Prostate gland (tissue), 2 donors: ENCODE data around the gene ZNF766. TPM values are rescaled to one million over a fixed set of nuclear protein-coding genes. Genes with fewer than 3 reads are reported as not detected.
"Not testable (repeated sequence)": the region's sequence is repeated elsewhere in the genome, so short reads cannot be mapped to it uniquely, and the experiment has no call there.

ENCODE experiments used
- DNase-seq: peaks from one replicate; pipeline ENCODE4 v3.0.0-alpha.2; 2019; ENCODE audit warnings: low spot score
- H3K27ac ChIP-seq, 2 donors: fragments of 200-600 bp; sonication (generic); 2 replicates each; pipeline ENCODE4 v1.5.1; 2017 to 2019
- H3K27me3 ChIP-seq: fragments of 200-600 bp; sonication (generic); replicated peaks from 2 replicates; pipeline ENCODE4 v1.5.1; 2019; ENCODE audit not compliant: insufficient read depth
- H3K36me3 ChIP-seq, 2 donors: fragments of 200-600 bp; sonication (generic); 1 replicate in 1 of 2; 2 replicates in 1 of 2; pipeline versions ENCODE4 v1.5.1 to v1.8.1; 2017 to 2019
- H3K4me1 ChIP-seq: fragments of 200-600 bp; sonication (generic); replicated peaks from 2 replicates; pipeline ENCODE4 v1.5.1; 2019
- H3K4me3 ChIP-seq, 2 donors: fragments of 200-600 bp; sonication (generic); 2 replicates each; pipeline ENCODE4 v1.5.1; 2017 to 2019
- H3K9me3 ChIP-seq: fragments of 200-600 bp; sonication (generic); 2 replicates; pipeline ENCODE4 v1.5.1; 2017
- POLR2A ChIP-seq: fragments of 450-650 bp; IDR thresholded peaks from one replicate; pipeline ENCODE4 v1.6.1; 2016; ENCODE audit warnings: antibody characterized with exemption, mild to moderate bottlenecking
- POLR2AphosphoS5 ChIP-seq: sonication (generic); formaldehyde crosslinking; IDR thresholded peaks from one replicate; pipeline ENCODE4 v1.6.1; 2017; ENCODE audit warnings: antibody characterized with exemption
- WGBS: methylation state at CpG from one replicate; pipeline ENCODE4 v1.1.5; 2018; 5-methylcytosine and 5-hydroxymethylcytosine counted together
- intact Hi-C: fragments of 100-400 bp; cut with DNase I; formaldehyde crosslinking; loops from one replicate; pipeline ENCODE4 v1.14.2; 2022
- total RNA-seq, 2 donors: library from RNA; depleted of rRNA; stranded (reverse); fragments of >200 nt; gene quantifications; one replicate each; pipeline ENCODE4 v1.1.0, GENCODE V29; 2016
- TF ChIP-seq, protein P1 (sequence below), 4 experiments: fragments of 200-600 bp in 2 of 4; fragments of 450-650 bp in 2 of 4; sonication (generic) in 2 of 4; IDR thresholded peaks; 1 replicate in 3 of 4; 2 replicates in 1 of 4; pipeline ENCODE4 v1.5.1; 2016 to 2019; ENCODE audit warnings: antibody characterized with exemption in 4 of 4, mild to moderate bottlenecking in 2 of 4, moderate library complexity in 2 of 4

Gene ZNF766
- total RNA-seq, 2 donors from 2014 or later: 12.9 to 13.0 TPM

DNA sequence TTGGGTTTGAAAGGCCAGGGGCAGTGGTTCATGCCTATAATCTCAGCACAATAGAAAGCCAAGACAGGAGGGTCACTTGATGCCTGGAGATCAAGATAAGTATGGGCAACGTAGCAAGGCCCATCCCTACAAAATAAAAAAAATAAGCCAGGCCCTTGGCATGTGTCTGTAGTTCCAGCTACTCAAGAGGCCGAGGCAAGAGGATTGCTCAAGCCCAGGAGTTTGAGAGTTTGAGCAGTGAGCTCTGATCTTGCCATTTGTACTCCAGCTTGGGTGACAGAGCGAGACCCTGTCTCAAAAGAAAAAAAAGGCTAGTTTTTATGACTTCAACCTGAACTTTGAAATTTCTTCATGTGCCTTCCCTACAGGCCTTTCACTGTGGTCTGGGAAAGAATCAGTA, 22.4 kb downstream of the ZNF766 start:
- Histone ChIP-seq H3K4me3 (no peak overlapping the region), H3K27me3 (no peaks in the 10 kb centered on the region), H3K9me3 (no peaks in the 10 kb centered on the region), H3K4me1 (no peaks in the 10 kb centered on the region), H3K27ac (no peak overlapping the region), H3K36me3 (peaks cover 0 to 9% of the 10 kb centered on the region in 2 donors)
- 89% methylated on average over 3 of the region's 3 CpGs for WGBS
- TF ChIP-seq POLR2A: no peak
- TF ChIP-seq, protein P1, sequence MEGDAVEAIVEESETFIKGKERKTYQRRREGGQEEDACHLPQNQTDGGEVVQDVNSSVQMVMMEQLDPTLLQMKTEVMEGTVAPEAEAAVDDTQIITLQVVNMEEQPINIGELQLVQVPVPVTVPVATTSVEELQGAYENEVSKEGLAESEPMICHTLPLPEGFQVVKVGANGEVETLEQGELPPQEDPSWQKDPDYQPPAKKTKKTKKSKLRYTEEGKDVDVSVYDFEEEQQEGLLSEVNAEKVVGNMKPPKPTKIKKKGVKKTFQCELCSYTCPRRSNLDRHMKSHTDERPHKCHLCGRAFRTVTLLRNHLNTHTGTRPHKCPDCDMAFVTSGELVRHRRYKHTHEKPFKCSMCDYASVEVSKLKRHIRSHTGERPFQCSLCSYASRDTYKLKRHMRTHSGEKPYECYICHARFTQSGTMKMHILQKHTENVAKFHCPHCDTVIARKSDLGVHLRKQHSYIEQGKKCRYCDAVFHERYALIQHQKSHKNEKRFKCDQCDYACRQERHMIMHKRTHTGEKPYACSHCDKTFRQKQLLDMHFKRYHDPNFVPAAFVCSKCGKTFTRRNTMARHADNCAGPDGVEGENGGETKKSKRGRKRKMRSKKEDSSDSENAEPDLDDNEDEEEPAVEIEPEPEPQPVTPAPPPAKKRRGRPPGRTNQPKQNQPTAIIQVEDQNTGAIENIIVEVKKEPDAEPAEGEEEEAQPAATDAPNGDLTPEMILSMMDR (IDR thresholded peaks at IDR 0.05): no peak
- TF ChIP-seq POLR2AphosphoS5: no peak
- intact Hi-C loops: no loop called here
- no peak for DNase-seq

DNA sequence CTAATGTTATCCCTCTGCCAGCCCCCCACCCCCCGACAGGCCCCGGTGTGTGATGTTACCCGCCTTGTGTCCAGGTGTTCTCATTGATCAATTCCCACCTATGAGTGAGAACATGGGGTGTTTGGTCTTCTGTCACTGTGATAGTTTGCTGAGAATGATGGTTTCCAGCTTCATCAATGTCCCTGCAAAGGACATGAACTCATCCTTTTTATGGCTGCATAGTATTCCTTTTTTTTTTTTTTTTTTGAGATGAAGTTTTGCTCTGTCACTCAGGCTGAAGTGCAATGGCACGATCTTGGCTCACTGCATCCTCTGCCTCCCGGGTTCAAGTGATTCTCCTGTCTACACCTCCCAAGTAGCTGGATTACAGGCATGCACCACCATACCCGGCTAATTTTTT, 23.6 kb downstream of the ZNF766 start:
- 95% methylated on average over 6 of the region's 6 CpGs for WGBS
- H3K4me3 ChIP-seq, H3K27ac ChIP-seq, H3K9me3 ChIP-seq, H3K4me1 ChIP-seq, H3K27me3 ChIP-seq, H3K36me3 ChIP-seq, DNase-seq, intact Hi-C loops: not testable (repeated sequence)

DNA sequence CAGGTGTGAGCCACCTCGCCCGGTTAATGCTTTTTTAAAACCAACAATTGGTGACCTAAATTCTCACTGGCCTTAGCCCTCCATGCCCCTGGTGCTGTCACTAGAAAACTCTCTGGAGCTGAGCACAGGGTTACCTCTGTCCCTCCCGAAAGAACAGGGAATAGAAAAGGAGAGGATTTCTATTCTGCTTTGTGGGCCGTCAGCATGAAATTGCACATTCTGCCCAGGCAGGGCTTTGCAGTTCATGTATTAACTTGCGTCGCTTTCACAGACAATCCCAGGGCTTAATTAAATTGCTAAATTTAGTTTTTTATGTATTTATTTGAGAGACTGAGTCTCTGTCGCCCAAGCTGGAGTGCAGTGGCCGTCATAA, 27.0 kb downstream of the ZNF766 start:
- H3K4me1 ChIP-seq: no peaks in the 10 kb centered on the region
- H3K9me3 ChIP-seq: no peaks in the 10 kb centered on the region
- intact Hi-C loops: loop anchor here (5.0 kb wide), 1 partner anchor 41 kb away; the partner anchor contains the start of gene ZNF610
- H3K27me3 ChIP-seq: no peaks in the 10 kb centered on the region
- no peak for TF ChIP-seq POLR2AphosphoS5
- TF ChIP-seq POLR2A: no peak
- TF ChIP-seq, protein P1 (IDR thresholded peaks at IDR 0.05): no peak
- DNase-seq: no peak
- WGBS: 20% methylated on average over 8 of the region's 8 CpGs
- peak overlapping the region; percentile 88 to 90 for H3K4me3 ChIP-seq
- H3K36me3 ChIP-seq: peaks cover 0 to 10% of the 10 kb centered on the region in 2 donors
- peak overlapping the region; percentile 50 to 52 for H3K27ac ChIP-seq

DNA sequence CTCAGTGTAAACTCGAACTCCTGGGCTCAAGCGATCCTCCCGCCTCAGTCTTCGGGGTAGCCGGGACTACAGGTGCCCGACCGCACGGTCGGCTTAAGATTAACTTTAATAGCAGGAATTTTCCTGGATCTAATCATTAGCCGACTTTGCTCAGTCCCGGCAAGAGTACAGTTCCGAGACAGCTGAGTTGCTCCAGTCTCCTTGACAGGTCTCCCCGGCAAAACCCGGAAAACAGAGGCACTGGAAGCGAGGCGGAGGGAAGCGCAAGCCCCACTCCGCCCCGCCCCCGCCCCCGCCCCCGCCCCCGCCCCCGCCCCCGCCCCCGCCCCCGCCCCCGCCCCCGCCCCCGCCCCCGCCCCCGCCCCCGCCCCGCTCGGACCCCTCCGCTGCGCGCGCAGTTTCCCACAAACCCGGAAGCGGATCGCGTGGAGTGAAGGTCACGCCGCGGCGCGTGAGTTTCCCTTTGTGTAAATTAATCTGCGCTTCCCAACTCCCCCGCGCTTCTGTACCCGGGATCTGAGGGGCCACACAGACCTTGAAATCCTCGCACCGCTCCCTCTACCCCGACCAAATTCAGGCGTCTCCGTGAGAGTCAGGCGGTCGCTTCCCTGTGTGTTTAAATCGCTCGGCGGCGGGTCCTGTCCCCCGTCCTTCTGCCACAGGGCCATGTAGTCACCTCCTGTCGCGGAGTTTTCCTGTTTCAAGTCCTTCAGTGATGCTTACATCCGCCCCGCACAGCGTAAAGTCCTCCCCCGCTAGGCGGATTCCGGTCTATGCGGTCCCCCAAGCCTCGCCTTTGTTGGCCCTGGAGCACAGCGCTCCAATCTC, 27.6 kb downstream of the ZNF766 start, which contains the start of gene ZNF480:
ZNF480 (plus strand) TSS at position 397 of the 828 bp plus-strand sequence. CDS start 3,244 bp downstream, outside the sequence.
- no peaks in the 10 kb centered on the region for H3K27me3 ChIP-seq
- H3K4me3 ChIP-seq: peak within 1 kb of the TSS; percentile 88 to 90
- WGBS: under 1% methylated on average over 51 of the region's 75 CpGs
- no peaks in the 10 kb centered on the region for H3K9me3 ChIP-seq
- peaks cover 0 to 10% of the 10 kb centered on the region in 2 donors for H3K36me3 ChIP-seq
- intact Hi-C loops: loop anchor here (5.0 kb wide), 1 partner anchor 40 kb away; the partner anchor contains the start of gene ZNF610
- TF ChIP-seq POLR2A: peak; percentile 17
- peak; percentile 66 for TF ChIP-seq POLR2AphosphoS5
- TF ChIP-seq, protein P1 (IDR thresholded peaks at IDR 0.05): peak in 2 of 4 experiments; percentile 17
- H3K4me1 ChIP-seq: no peaks in the 10 kb centered on the region
- peak within 1 kb of the TSS; percentile 85 to 88 for H3K27ac ChIP-seq
- DNase-seq: peak; percentile 75

DNA sequence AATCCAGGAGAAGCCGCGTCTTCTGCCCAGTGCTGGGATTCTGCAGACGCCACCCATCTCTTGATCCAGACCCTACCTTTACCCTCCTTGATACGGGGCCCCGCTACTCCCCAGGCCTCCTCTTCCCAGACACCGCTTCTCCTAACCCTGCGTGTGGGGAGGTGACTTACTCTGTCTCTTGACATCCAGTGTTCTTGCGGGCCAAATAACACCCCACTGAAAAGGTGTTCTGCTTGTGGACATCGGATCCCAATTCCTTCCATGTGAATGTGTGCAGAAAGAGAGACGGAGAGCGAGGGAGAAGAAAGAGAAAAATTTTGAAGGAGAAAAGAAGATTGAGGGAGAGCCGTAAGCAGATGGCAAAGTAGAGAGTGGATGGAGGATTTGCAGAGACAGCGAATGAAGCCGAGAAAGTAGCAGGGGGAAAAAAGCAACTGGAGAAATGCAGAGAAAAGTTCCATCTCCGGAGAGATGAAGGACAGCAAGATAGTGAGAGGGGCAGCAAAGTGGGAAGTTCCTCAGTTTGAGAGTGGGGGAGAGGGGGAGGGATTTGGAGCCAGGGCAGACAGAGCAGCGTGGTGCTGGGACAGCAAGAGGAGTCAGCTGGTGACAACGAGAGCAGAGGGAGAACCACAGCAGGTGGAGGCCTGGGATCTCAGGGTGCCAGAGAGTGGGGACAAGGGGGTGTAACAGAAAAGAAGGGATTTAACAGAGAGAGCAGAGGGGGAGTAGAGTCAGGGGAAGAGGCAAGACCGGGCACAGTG, 28.4 kb downstream of the ZNF766 start:
- 9% methylated on average over 18 of the region's 18 CpGs for WGBS
- peak; percentile 4 for DNase-seq

More for the DNA sequence above, 28.4 kb downstream of the ZNF766 start:
- no peaks in the 10 kb centered on the region for H3K9me3 ChIP-seq
- intact Hi-C loops: loop anchor here (5.0 kb wide), 1 partner anchor 40 kb away; the partner anchor contains the start of gene ZNF610
- H3K36me3 ChIP-seq: peaks cover 0 to 10% of the 10 kb centered on the region in 2 donors
- peak overlapping the region; percentile 85 to 88 for H3K27ac ChIP-seq
- TF ChIP-seq, protein P1 (IDR thresholded peaks at IDR 0.05): no peak
- TF ChIP-seq POLR2A (no peak), POLR2AphosphoS5 (no peak)
- H3K27me3 ChIP-seq: no peaks in the 10 kb centered on the region
- H3K4me3 ChIP-seq: peak overlapping the region; percentile 88 to 90
- H3K4me1 ChIP-seq: no peaks in the 10 kb centered on the region
